Measurements from ENCODE around the gene HINFP. TPM values are rescaled to one million over a fixed set of nuclear protein-coding genes. Genes with fewer than 3 reads are reported as not detected.

Gene HINFP
- total RNA-seq, 1 experiment from 2014 or later, result 38.1 TPM

GRCh38 chr11:119092880-119093842, 28.2 kb upstream of the HINFP start:
- ATAC-seq (no peak), DNase-seq (ENCODE audit: low read depth, low spot score) (no peak)
- Histone ChIP-seq H3K9ac (ENCODE audit: low read length) (peak overlapping the region; percentile 99), H3K9me3 (ENCODE audit: control insufficient read depth in 1 of 2, insufficient read depth in 1 of 2, low read depth in 1 of 2, low read length in 2 of 2) (no peaks in the 10 kb centered on the region), H3K27ac (ENCODE audit: low read depth, low read length) (peak overlapping the region; percentile 93), H3K9me2 (ENCODE audit: insufficient read depth) (no peaks in the 10 kb centered on the region), H4K20me1 (ENCODE audit: insufficient read depth) (peaks cover 11% of the 10 kb centered on the region; the same call in 1 of the 2 replicates), H3K79me2 (ENCODE audit: insufficient read depth, low read length) (peaks cover 29% of the 10 kb centered on the region), H3K36me3 (ENCODE audit: control insufficient read depth in 1 of 2, insufficient read depth in 2 of 2, low read length in 2 of 2) (peaks cover 14 to 37% of the 10 kb centered on the region in 2 experiments; a peak in 3 of 4 replicates), H3K4me3 (replicated peaks in 1 of 2; ENCODE audit: low read depth in 1 of 2, low read length in 2 of 2) (peak overlapping the region; percentile 83 to 97), H3K4me2 (ENCODE audit: low read length) (peak overlapping the region; percentile 80), H3K4me1 (ENCODE audit: control insufficient read depth in 1 of 2, insufficient read depth in 2 of 2, low read length in 2 of 2) (peaks cover 12 to 23% of the 10 kb centered on the region in 2 experiments), H2AFZ (ENCODE audit: low read depth, low read length, poor library complexity, severe bottlenecking) (no peak overlapping the region), H3K27me3 (ENCODE audit: insufficient read depth, low read length) (no peaks in the 10 kb centered on the region)
- BruUV-seq (replicated peaks), result no TSS peak
- CTCF ChIA-PET, result interaction anchor here (2.6 kb wide), 1 partner anchor 7 kb away, joined by 20 read pairs; the partner anchor contains the start of gene HMBS
- POLR2A ChIA-PET, result interaction anchor here (0.9 to 2.6 kb wide), 4 partner anchors 7 to 26 kb away, joined by 3 to 27 read pairs (median 4); partner anchors contain the start of genes HMBS and VPS11
- intact Hi-C loops (cut with micrococcal nuclease), result no loop called here
- TF ChIP-seq ZNF274 (IDR thresholded peaks at IDR 0.05; ENCODE audit: low read depth, low read length), result no peak
- TF ChIP-seq POLR2AphosphoS5 (IDR thresholded peaks at IDR 0.05; ENCODE audit: low read depth, low read length), result peak; percentile 50
- no peak for TF ChIP-seq SP1 (IDR thresholded peaks at IDR 0.05; ENCODE audit: low read depth)
- no peak for TF ChIP-seq RAD21 (IDR thresholded peaks at IDR 0.05; ENCODE audit: low read depth)
- no peak for TF ChIP-seq ELF1 (IDR thresholded peaks at IDR 0.05; ENCODE audit: borderline replicate concordance, low read depth)
- RAD21 ChIA-PET (ENCODE audit: low non-redundant PET in 1 of 2, low total read pairs in 2 of 2, uncharacterized antibody in 2 of 2, unreplicated experiment in 2 of 2), result no interaction called here

Measured in HCT116 (cell line).